GM12873 (cell line): ENCODE data around the gene AKR1C8.

Experiments used
- TF ChIP-seq, protein P1 (sequence below): IDR thresholded peaks from 2 replicates; pipeline ENCODE4 v1.5.1; 2012; ENCODE audit warnings: low read depth, mild to moderate bottlenecking, moderate library complexity, low read length, control low read depth; ENCODE audit not compliant: insufficient read depth; ENCODE audit errors: missing control alignments

Gene AKR1C8

GRCh38 chr10:5210261-5210660 is 25.3 kb upstream of the AKR1C8 start:
- TF ChIP-seq, protein P1, sequence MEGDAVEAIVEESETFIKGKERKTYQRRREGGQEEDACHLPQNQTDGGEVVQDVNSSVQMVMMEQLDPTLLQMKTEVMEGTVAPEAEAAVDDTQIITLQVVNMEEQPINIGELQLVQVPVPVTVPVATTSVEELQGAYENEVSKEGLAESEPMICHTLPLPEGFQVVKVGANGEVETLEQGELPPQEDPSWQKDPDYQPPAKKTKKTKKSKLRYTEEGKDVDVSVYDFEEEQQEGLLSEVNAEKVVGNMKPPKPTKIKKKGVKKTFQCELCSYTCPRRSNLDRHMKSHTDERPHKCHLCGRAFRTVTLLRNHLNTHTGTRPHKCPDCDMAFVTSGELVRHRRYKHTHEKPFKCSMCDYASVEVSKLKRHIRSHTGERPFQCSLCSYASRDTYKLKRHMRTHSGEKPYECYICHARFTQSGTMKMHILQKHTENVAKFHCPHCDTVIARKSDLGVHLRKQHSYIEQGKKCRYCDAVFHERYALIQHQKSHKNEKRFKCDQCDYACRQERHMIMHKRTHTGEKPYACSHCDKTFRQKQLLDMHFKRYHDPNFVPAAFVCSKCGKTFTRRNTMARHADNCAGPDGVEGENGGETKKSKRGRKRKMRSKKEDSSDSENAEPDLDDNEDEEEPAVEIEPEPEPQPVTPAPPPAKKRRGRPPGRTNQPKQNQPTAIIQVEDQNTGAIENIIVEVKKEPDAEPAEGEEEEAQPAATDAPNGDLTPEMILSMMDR, result peak; percentile 30

GRCh38 chr10:5206799-5207198 is 21.8 kb upstream of the AKR1C8 start:
- TF ChIP-seq, protein P1, result no peak

GRCh38 chr10:5199398-5199797 is 14.4 kb upstream of the AKR1C8 start:
- TF ChIP-seq, protein P1, result peak; percentile 8

DNA sequence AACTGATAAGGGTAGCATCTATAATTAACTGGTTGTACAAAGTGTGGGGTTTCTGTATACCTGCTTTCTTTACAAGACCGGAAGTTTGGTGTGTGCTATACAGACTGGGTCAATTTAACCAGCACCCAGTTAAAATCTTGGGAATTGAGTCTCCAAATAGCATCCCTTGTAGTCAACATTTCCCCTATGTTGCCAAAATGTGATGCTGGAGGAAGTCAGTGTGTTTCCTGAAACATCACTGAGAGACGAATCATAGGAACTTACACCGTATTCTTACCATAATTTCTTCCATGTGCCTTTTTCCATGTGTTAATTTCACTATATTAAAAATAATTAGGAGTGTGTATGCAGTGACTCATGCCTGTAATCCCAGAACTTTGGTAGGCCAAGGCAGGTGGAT is 13.4 kb upstream of the AKR1C8 start:
- TF ChIP-seq, protein P1, result no peak

DNA sequence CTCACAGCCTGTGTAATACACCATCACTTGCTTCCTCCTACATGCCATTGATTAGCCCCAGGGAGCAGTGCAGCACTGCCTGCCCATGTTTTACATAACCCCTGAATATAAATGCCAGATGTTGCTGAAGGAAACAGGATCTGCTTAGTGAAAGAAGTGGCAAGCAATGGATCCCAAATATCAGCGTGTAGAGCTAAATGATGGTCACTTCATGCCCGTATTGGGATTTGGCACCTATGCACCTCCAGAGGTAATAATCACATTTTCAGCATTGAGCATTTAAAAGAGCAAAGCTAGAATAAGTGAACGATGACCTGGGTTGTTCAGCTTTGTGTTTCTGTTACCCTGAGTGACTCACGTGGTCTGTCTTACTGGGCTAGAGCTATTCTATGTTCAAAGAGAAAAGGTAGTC is 11.8 kb upstream of the AKR1C8 start, which contains the start of gene AKR1C4:
AKR1C4 (plus strand) TSS at position 136 of the 412 bp plus-strand sequence; CDS start at position 167, 31 bp downstream.
- TF ChIP-seq, protein P1, result no peak

GRCh38 chr10:5195727-5196374 is 10.9 kb upstream of the AKR1C8 start:
- TF ChIP-seq, protein P1, result no peak

GRCh38 chr10:5194431-5194830 is 9.5 kb upstream of the AKR1C8 start:
- TF ChIP-seq, protein P1, result no peak
